ENCODE results near the gene TPSG1.

DNA sequence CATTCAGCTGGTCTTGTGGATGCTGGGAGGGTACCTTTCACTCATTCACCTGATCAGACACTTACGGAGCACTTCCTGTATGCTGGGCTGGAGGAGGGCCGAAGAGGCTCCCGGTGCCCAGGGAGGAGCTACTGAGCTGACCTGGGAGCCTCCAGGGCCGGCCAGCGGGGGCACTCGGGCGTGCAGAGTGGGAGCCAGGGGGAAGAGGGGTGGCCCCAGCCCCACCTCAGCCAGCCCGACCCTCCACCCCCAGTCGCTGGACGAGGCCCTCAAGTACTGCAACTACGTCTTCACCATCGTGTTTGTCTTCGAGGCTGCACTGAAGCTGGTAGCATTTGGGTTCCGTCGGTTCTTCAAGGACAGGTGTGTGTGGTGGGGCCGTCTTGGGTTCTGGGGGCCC, 10.3 kb downstream of the TPSG1 start:
- no peak for TF ChIP-seq CBX3 (IDR thresholded peaks at IDR 0.05; ENCODE audit: low read depth)
- TF ChIP-seq, protein P1, sequence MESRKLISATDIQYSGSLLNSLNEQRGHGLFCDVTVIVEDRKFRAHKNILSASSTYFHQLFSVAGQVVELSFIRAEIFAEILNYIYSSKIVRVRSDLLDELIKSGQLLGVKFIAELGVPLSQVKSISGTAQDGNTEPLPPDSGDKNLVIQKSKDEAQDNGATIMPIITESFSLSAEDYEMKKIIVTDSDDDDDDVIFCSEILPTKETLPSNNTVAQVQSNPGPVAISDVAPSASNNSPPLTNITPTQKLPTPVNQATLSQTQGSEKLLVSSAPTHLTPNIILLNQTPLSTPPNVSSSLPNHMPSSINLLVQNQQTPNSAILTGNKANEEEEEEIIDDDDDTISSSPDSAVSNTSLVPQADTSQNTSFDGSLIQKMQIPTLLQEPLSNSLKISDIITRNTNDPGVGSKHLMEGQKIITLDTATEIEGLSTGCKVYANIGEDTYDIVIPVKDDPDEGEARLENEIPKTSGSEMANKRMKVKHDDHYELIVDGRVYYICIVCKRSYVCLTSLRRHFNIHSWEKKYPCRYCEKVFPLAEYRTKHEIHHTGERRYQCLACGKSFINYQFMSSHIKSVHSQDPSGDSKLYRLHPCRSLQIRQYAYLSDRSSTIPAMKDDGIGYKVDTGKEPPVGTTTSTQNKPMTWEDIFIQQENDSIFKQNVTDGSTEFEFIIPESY (IDR thresholded peaks at IDR 0.05; ENCODE audit: extremely low read depth, insufficient replicate concordance, low read length), result no peak
- no peak for TF ChIP-seq CTCF (IDR thresholded peaks at IDR 0.05 in 2 of 3, conservative IDR thresholded peaks at IDR 0.05 in 1 of 3; ENCODE audit: borderline replicate concordance in 1 of 3, insufficient read depth in 1 of 3, low read depth in 2 of 3, low read length in 2 of 3)
- no peak for TF ChIP-seq FOSL1 (IDR thresholded peaks at IDR 0.05; ENCODE audit: low read depth)
- no peak for TF ChIP-seq EZH2 (IDR thresholded peaks at IDR 0.05)
- no peak for TF ChIP-seq POLR2A (IDR thresholded peaks at IDR 0.05; ENCODE audit: borderline replicate concordance, extremely low read depth, insufficient read depth, insufficient read length)
- TF ChIP-seq POLR2AphosphoS5 (IDR thresholded peaks at IDR 0.05; ENCODE audit: low read depth, low read length), result no peak
- TF ChIP-seq, protein P2, sequence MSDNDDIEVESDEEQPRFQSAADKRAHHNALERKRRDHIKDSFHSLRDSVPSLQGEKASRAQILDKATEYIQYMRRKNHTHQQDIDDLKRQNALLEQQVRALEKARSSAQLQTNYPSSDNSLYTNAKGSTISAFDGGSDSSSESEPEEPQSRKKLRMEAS (IDR thresholded peaks at IDR 0.05), result no peak
- TF ChIP-seq EZH2phosphoT487 (IDR thresholded peaks at IDR 0.05; ENCODE audit: borderline replicate concordance), result no peak
- TF ChIP-seq, protein P3, sequence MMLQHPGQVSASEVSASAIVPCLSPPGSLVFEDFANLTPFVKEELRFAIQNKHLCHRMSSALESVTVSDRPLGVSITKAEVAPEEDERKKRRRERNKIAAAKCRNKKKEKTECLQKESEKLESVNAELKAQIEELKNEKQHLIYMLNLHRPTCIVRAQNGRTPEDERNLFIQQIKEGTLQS (IDR thresholded peaks at IDR 0.05), result no peak
- no peak for TF ChIP-seq SIN3A (IDR thresholded peaks at IDR 0.05; ENCODE audit: low read depth)
- no peak for TF ChIP-seq YY1 (IDR thresholded peaks at IDR 0.05; ENCODE audit: extremely low read depth, insufficient replicate concordance, low read depth, low read length)
- no peak for TF ChIP-seq RAD21 (IDR thresholded peaks at IDR 0.05; ENCODE audit: low read depth)
- TF ChIP-seq CEBPB (IDR thresholded peaks at IDR 0.05; ENCODE audit: low read depth), result no peak
